Stimulated activated CD4-positive, alpha-beta T cell treated with anti-CD3 and anti-CD28 coated beads, Interleukin-15, amount 100 ng/mL, for 1 hour (primary cell): ENCODE data around the gene CCDC34.

Experiments used
- DNase-seq, 2 donors: peaks; one replicate each; pipeline ENCODE4 v3.0.0-alpha.2; 2020; ENCODE audit warnings: low read depth in 1 of 2, low spot score in 1 of 2

The CCDC34 gene

GRCh38 chr11:27362749-27363575 lies at the start of gene CCDC34:
TSS of gene CCDC34 (minus strand) at chr11:27363215. CDS start at chr11:27363194, 21 bp downstream.
- peak; percentile 75 to 80 for DNase-seq

GRCh38 chr11:27412192-27412691 lies 49.2 kb upstream of the CCDC34 start:
- DNase-seq = no peak

- DNase-seq = no peak
Measured at GRCh38 chr11:27411328-27411727, 48.3 kb upstream of the CCDC34 start.

- no peak for DNase-seq
Measured at GRCh38 chr11:27410272-27410671, 47.3 kb upstream of the CCDC34 start.

- DNase-seq = no peak
Measured at GRCh38 chr11:27409742-27410141, 46.7 kb upstream of the CCDC34 start.

DNA sequence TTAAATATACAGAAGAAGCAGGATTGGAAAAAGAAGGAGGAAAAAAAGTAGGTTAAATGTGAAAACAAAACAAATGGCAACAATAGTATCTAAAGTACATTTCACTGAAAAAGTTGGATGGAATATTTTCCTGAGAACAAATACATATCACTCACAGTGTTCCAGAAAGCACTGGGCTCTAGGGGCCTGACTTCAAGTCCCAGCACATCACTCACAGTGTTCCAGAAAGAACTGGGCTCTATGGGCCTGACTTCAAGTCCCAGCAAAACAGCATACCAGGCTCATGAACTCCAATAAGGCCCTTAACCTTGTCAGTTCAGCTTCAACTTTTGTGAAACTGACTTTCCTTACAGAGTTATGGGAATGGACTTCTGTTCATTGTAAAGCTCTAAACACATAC lies 46.0 kb upstream of the CCDC34 start:
- no peak for DNase-seq

- DNase-seq = no peak
Measured at GRCh38 chr11:27408246-27408800, 45.3 kb upstream of the CCDC34 start.

DNA sequence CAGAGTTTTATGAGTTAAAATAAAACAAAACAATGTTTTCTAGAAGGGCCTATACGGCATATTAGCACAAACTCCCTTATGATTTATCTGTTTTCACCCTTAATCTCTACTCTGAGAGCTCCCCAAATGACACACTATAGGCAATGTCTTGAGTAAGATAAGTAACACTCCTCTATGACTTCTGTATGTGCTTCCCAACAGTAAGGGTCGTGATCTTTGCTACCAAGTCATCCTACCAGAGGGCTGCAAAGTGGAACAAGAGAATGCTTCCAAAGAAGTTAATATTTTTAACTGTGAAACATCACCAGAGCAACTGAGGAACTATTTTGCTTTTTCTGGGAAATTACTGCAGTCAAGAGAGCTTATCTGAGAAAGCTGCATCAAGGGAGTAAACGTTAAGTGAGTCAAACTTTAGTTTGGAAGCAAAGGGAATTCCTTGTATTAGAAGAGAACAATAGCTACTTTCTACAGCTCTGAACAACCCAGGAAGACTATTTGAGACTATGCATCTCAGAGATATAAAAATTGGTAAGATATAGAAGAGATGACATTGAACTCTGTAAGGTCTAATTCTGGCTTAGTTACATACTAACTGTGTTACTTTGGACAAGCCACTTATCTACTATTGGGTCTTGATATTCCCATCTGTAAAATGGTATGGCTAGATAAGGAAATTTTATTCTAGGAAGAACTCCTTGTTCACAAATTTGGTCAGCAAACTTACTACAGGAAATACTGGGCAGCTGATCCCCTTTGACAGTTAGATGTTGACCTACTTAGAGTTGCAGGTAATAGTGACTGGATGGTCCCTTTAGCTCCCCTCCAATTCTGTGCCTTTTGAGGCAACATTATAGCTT lies 43.7 kb upstream of the CCDC34 start:
- DNase-seq = no peak

GRCh38 chr11:27405134-27405533 lies 42.1 kb upstream of the CCDC34 start:
- DNase-seq = no peak

GRCh38 chr11:27404427-27404826 lies 41.4 kb upstream of the CCDC34 start:
- DNase-seq = no peak

GRCh38 chr11:27403195-27403594 lies 40.2 kb upstream of the CCDC34 start:
- DNase-seq = no peak

GRCh38 chr11:27402450-27402849 lies 39.4 kb upstream of the CCDC34 start:
- DNase-seq = no peak

DNA sequence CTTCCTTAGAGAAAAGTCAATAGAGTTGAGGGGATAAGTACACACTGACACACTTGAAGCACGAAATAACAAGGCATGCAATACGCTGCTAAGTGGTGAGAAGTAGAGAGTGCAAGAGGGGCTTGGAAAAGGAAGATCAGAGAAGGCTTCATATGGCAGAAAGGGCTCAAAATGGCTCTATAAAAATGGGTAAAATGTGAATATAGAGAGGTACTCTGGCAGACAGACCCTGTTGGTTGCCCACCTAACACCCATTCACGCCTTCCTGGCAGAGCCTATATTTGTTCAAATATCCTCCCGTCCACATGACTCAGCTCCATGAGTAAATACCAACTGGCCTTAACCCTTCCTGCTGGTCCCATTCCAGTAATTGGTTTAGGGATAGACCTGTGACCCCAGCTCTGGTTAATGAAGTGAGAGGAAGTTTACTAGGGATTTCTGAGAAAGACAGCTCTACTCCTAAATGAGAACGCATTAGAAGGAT lies 38.9 kb upstream of the CCDC34 start:
- DNase-seq = no peak

DNA sequence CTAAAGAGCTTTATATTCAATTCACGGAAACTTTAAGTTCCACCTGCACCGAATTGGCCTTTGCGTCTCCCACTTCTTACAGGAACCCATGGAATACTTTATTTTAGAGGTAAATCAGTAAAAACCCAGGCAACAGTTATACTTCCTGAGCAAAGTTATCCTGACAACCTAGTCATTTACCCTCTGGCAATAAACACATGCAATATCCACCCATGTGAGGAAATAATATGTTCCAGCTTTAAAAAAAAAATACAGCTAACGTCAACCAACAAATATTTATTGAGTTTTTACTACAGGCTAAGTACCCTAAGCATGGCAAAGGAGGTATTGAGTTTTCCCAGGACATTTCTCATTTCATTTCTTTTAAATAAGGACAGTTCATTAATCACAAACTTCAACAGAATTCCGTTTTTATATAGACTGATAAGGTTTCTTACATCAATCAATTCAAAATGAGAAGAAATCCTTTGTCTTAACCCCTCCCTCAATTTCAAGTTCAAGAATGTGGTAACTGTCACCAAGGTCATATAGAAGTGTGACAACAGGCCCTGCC lies 38.3 kb upstream of the CCDC34 start:
- no peak for DNase-seq

GRCh38 chr11:27398400-27398770 lies 35.4 kb upstream of the CCDC34 start:
- DNase-seq = no peak

DNA sequence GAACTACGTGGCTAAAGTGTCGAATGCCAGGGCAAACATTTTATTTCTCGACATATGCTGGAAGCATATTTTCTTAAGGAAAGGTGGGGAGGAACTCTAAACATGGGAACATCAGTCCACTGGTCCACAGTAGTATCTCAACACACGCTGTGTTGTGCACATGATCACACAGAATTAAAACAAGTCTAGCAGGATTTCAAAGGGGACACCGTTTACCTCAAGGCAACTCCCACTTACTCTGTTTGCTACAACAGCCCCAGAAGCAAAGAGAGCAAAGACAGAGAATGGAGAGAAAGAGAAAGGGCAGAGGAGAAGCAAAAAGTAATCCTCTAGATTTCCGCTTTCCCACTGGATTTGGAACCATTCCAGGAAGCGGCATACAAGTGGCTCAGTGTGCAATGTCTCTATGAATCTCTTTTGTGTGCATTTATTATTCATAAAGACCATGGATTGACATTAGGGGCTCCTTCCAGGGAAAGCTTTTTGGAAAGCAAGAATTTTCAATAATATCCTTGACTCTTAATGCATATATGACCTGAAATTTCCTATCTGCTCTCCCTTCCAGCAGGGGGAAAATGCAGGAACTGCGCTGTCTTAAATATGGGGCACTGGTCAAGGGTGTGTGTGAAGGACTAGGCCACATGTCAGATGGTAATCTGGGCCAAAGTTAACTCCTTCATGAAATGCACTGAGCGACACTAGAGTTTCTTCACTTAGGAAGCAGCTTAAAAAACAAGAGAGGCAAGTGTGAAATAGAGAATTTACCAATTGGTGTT lies 34.8 kb upstream of the CCDC34 start:
- DNase-seq = no peak

DNA sequence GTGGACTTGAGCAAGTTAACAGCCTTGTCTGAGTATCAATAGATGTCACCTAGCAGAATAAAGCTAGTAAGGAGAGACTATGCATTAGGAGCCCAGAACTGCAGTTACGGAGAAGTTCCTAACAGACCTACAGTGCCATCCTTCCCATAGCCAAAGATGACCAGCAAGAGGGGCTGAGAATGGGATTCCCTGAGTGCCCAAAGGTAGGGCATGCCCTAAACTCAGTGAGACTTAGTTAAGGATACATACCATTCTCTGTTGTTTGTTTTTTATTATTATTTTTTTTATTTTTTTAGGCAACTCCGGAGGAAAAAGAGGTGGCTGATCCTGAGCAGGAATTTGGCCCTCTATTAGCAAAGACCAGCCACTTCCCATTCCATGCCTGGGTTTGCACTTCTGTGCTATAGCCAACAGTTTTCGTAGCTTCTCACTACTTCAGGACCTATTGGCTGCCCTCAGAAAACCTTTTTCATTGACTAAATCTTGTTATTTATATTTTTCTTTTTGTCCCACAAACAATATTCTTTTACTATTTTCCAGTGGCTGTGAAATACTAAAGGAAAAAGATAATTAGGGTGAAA lies 33.3 kb upstream of the CCDC34 start:
- no peak for DNase-seq

GRCh38 chr11:27395556-27396258 lies 32.7 kb upstream of the CCDC34 start:
- no peak for DNase-seq

DNA sequence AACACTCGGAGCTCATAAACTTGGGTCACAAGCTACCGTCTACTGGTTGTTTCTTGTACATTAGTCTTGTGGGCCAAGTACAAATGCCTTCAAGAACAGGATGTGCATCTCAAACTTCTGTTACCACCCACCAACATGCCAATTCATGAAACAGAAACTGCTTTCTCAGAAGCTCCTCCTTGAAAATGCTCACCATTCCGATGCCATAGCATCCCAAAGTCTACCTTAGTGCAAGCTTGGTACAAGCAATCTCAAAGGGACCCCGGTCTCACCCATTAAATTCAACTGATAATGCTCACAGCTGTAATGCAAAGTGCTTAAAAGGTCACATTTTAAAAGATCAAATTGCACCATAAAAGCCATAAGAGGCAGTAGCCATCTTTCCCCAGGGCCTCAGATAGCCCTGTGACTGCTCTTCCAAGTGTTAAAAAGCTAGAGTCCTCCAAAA lies 31.8 kb upstream of the CCDC34 start:
- DNase-seq = no peak
